Activated CD4-positive, alpha-beta memory T cell treated with anti-CD3 and anti-CD28 coated beads for 36 hours (primary cell): ENCODE results near the gene COQ4. TPM values are rescaled to one million over a fixed set of nuclear protein-coding genes. Genes with fewer than 3 reads are reported as not detected.

Source experiments
- CTCF ChIA-PET: fragments of 350-600 bp; sonication (Branson Sonifier 250); formaldehyde crosslinking; loops from one replicate; lab custom pipeline; 2021; ENCODE audit warnings: antibody characterized with exemption, inconsistent platforms; lab: Charles Lee
- POLR2A ChIA-PET: fragments of 350-600 bp; sonication (Branson Sonifier 250); formaldehyde crosslinking; loops from one replicate; lab custom pipeline; 2021; ENCODE audit warnings: antibody characterized with exemption; lab: Charles Lee
- DNase-seq: peaks from one replicate; pipeline ENCODE4 v3.0.0-alpha.2; 2020
- H3K27ac Mint-ChIP-seq: one replicate; pipeline ENCODE4 v1.8.0; 2021; ENCODE audit warnings: mixed read lengths
- H3K27me3 Mint-ChIP-seq: one replicate; pipeline ENCODE4 v1.8.0; 2021; ENCODE audit warnings: mixed read lengths
- H3K36me3 Mint-ChIP-seq: one replicate; pipeline ENCODE4 v1.8.0; 2021; ENCODE audit warnings: mixed read lengths
- H3K4me1 Mint-ChIP-seq: one replicate; pipeline ENCODE4 v1.8.0; 2021; ENCODE audit warnings: low read depth, mixed read lengths
- H3K4me3 Mint-ChIP-seq: one replicate; pipeline ENCODE4 v1.8.0; 2021; ENCODE audit warnings: mild to moderate bottlenecking, mixed read lengths
- H3K9me3 Mint-ChIP-seq: one replicate; pipeline ENCODE4 v1.8.0; 2021; ENCODE audit warnings: mixed read lengths
- intact Hi-C: fragments of 100-400 bp; cut with micrococcal nuclease; formaldehyde crosslinking; loops from one replicate; pipeline ENCODE4 v1.15.1; 2023
- total RNA-seq, 2 experiments: library from RNA; stranded (reverse); gene quantifications; one replicate each; pipeline ENCODE4 v1.2.3, GENCODE V29; 2021

COQ4 gene
- total RNA-seq, 2 experiments from 2014 or later: 33.0 to 35.5 TPM

DNA sequence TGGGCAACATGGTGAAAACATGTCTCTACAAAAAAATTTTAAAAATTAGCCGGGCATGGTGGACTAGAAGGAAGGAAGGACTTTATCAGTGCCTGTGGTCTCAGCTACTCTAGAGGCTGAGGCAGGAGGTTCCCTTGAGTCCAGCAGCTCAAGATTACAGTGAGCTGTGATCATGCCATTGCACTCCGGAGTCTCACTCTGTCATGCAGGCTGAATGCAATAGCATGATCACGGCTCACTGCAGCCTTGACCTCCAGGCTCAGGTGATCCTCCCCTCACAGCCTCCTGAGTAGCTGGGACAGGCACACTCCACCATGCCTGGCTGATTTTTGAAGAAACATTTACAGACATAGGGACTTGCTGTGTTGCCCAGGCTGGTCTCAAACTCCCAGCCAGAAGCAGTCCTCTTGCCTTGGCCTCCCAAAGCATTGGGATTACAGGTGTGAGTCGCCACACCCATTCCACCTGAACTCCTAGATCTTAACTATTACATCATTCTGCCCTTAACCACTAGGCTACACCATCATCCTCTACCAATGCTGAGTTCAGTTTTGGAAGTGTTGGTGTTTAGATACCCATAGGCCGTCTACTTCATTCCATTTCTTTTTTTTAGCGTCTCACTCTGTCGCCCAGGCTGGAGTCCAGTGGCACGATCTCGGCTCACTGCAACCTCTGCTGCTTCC, 46.5 kb downstream of the COQ4 start:
- intact Hi-C loops: no loop called here
- DNase-seq: no peak
- H3K27me3 Mint-ChIP-seq: no peaks in the 10 kb centered on the region
- H3K27ac Mint-ChIP-seq: no peak overlapping the region
- no peaks in the 10 kb centered on the region for H3K9me3 Mint-ChIP-seq
- H3K36me3 Mint-ChIP-seq: peaks cover 7% of the 10 kb centered on the region
- peaks cover 27% of the 10 kb centered on the region for H3K4me1 Mint-ChIP-seq
- ChIA-PET CTCF (interaction anchor here (3.1 to 3.7 kb wide), 2 partner anchors 28 to 74 kb away, joined by 8 to 12 read pairs; no protein-coding TSS in a partner anchor), POLR2A (no interaction called here)
- no peak overlapping the region for H3K4me3 Mint-ChIP-seq

DNA sequence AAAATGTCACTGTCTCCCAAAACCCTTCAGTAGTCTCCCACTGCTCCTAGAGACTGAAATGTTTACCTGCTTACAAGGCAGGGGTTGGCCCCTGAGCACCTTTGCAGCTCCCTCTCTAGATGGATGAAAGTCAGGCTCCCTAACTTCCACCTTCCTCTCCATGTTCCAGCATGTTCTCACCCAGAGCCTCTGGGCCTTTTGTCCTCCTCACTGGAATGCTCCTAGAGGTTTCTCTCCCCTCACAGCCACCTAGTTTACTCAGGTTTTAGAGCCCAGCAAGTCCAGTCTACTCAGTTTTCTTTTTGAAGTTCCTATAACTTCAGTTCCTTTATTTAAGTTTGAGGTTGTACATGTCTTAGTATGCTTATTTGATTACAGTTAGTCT, 47.7 kb downstream of the COQ4 start:
- peaks cover 27% of the 10 kb centered on the region for H3K4me1 Mint-ChIP-seq
- peaks cover 7% of the 10 kb centered on the region for H3K36me3 Mint-ChIP-seq
- no peaks in the 10 kb centered on the region for H3K9me3 Mint-ChIP-seq
- ChIA-PET CTCF (interaction anchor here (0.7 to 4.3 kb wide), 6 partner anchors 8 to 75 kb away, joined by 3 to 42 read pairs (median 9); partner anchors contain the start of gene CERCAM), POLR2A (interaction anchor here (0.8 to 1.6 kb wide), 4 partner anchors 8 to 448 kb away, joined by 3 to 6 read pairs (median 3); partner anchors contain the start of gene ENDOG)
- DNase-seq: no peak
- intact Hi-C loops: loop anchor here (2.0 to 5.0 kb wide), 6 partner anchors 30 to 532 kb away; partner anchors contain the start of genes COQ4, KYAT1, LRRC8A and ODF2
- no peaks in the 10 kb centered on the region for H3K27me3 Mint-ChIP-seq
- peak overlapping the region; percentile 93 for H3K27ac Mint-ChIP-seq
- H3K4me3 Mint-ChIP-seq: peak overlapping the region; percentile 99

DNA sequence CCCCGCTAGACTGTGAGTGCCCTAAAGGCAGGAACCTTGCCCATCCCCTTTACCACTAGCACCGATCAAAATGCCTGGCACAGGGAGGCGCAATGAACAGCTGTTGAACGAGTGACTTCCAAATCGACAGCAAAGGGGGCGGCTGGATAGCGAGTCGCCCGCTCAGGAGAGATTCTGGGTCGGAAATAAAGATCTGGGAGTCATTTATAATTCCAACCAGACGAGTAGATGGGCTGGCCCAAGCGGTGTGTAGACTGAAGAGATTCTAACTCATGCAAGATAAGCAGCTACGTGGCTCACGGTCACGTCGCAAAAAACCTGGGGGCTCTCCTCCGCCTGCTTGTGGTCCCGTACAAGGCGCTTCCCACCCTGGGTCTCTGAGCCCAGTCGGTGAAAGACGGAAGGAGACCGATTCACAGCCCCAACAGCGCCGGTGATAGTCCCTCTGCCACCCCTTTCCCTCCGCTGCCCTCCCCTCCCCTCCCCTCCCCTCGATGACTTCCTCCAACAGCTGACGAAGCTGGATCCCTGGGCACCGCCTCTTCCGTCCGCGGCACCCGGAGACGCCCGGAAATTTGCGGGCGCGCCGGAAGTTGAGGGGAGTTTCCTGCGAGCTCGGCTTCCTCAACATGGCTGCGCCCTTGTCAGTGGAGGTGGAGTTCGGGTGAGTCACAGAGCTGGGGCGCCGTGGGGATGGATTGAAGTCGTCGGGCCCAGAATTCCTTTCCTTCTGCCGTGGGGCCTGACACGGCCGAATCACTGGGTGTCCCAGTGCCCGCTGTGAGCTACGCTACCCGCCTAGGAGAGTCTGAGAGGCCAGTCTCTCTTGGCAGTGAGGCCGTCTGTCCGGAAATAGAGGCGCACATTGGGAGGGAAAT, 48.4 kb downstream of the COQ4 start, which contains the start of gene URM1:
URM1 (plus strand) TSS at position 623 of the 878 bp plus-strand sequence; CDS start at position 630, 7 bp downstream.
- ChIA-PET POLR2A (interaction anchor here (0.5 to 1.6 kb wide), 8 partner anchors 9 to 727 kb away, joined by 3 to 6 read pairs (median 3); partner anchors contain the start of genes COQ4, ENDOG and TRUB2), CTCF (interaction anchor here (1.0 to 4.3 kb wide), 7 partner anchors 9 to 76 kb away, joined by 3 to 42 read pairs (median 6); partner anchors contain the start of gene CERCAM)
- Mint-ChIP-seq H3K9me3 (no peaks in the 10 kb centered on the region), H3K4me1 (peaks cover 27% of the 10 kb centered on the region), H3K36me3 (peaks cover 7% of the 10 kb centered on the region), H3K4me3 (peak within 1 kb of the TSS; percentile 99), H3K27ac (peak within 1 kb of the TSS; percentile 93), H3K27me3 (no peaks in the 10 kb centered on the region)
- peak; percentile 98 for DNase-seq
- intact Hi-C loops: loop anchor here (1.0 to 5.0 kb wide), 7 partner anchors 30 to 532 kb away; partner anchors contain the start of genes COQ4, GLE1, KYAT1 and LRRC8A

DNA sequence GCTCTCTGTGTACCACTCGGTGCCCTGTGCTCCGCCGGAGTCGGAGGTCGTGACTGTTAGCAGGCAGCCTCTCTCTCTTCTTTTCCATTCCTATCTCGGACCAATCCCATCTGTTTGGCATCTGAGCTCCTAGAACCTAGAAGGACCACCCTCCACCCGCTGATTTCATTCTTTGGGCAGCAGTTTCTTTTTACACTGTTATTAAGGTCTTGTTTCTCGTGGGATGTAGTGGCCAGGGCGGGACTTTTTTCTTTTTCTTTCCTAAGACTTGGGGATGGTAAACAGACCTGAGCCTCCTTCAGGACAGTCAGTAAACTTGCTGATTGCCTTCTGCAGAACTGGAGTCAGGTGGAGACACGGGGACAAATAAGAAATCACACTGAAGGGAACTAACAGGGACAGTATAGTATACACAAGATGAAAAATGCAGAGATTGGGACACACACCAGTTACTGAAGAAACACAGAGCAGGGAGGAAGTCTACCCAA, 49.0 kb downstream of the COQ4 start:
- Mint-ChIP-seq H3K27me3 (no peaks in the 10 kb centered on the region), H3K9me3 (no peaks in the 10 kb centered on the region), H3K27ac (peak overlapping the region; percentile 93), H3K36me3 (peaks cover 7% of the 10 kb centered on the region), H3K4me3 (peak overlapping the region; percentile 99), H3K4me1 (peaks cover 27% of the 10 kb centered on the region)
- DNase-seq: no peak
- POLR2A ChIA-PET: interaction anchor here (1.0 to 1.5 kb wide), 5 partner anchors 9 to 446 kb away, joined by 3 to 6 read pairs (median 4); partner anchors contain the start of genes COQ4, ENDOG and TRUB2
- CTCF ChIA-PET: interaction anchor here (1.0 to 4.3 kb wide), 6 partner anchors 10 to 76 kb away, joined by 3 to 42 read pairs (median 9); partner anchors contain the start of gene CERCAM
- intact Hi-C loops: loop anchor here (1.0 to 5.0 kb wide), 7 partner anchors 31 to 531 kb away; partner anchors contain the start of genes COQ4, GLE1, KYAT1 and LRRC8A

DNA sequence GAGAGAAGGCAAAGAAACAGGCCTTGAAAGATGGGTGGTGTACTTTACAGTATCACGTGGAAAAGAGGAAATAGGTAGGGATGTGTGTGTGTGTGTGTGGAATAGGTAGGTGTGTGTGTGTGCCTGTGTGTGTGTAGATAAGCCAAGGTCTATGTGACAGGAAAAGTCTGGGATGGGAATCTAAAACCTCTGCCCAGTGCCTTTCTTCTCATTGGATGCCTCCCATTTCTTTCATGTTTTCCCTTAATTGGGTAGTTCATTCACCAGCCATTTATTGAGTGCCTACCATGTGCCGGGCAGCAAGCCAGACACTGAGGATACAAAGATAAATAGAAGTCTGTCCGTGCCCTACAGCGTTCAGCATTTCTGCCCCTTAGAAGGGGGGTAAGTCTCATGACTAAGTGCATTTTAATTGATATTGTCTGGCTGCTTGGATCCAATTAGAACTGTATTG, 49.6 kb downstream of the COQ4 start:
- POLR2A ChIA-PET: interaction anchor here (0.6 to 1.1 kb wide), 2 partner anchors 50 to 244 kb away, joined by 3 to 4 read pairs; partner anchors contain the start of genes COQ4 and TRUB2
- Mint-ChIP-seq H3K27ac (peak overlapping the region; percentile 93), H3K9me3 (no peaks in the 10 kb centered on the region), H3K4me3 (peak overlapping the region; percentile 99), H3K27me3 (no peaks in the 10 kb centered on the region), H3K4me1 (peaks cover 27% of the 10 kb centered on the region), H3K36me3 (peaks cover 8% of the 10 kb centered on the region)
- intact Hi-C loops: loop anchor here (5.0 kb wide), 1 partner anchor 510 kb away; the partner anchor contains the start of genes KYAT1 and LRRC8A
- no peak for DNase-seq
- CTCF ChIA-PET: interaction anchor here (1.0 to 4.3 kb wide), 4 partner anchors 10 to 77 kb away, joined by 3 to 42 read pairs (median 15); no protein-coding TSS in a partner anchor

DNA sequence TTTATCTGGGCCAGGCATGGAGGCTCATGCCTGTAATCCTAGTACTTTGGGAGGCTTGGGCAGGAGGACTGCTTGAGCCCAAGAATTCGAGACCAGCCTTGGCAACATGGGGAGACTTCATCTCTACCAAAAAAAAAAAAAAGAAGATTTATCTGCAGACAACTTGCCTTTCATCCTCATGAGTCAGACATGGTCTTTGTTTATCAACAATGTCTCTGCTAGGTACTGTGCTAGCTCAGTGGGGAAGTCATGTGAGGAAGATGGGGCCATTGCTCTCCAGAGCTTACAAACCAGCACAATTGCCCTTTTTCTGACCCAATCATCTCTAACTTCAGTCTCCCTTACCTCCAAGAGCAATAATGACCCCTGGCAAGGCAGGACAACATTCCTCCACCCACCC, 50.1 kb downstream of the COQ4 start:
- POLR2A ChIA-PET: interaction anchor here (0.6 kb wide), 1 partner anchor 244 kb away, joined by 3 read pairs; no protein-coding TSS in a partner anchor

DNA sequence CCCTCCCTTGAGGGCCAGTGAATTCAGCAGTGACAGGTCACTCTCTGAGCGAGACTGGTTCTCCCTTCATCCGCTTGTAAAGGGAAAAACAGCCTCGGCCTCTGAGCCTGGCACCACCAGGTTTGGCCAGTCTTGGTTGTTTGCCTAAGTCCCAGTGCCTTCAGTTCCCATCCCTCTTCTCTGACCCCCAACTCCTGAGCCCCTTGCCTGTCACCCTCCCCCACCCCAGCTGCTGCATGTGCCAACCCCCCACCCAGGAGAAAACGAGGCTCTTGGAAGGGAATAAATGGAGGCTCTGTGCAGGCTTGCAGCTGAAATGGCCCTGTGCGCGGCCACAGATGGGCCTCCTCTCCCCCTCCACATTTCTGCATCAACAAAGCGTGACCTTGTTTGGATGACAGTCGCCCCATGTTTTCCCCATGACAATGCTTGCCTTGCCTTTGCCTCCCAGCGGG, 51.6 kb downstream of the COQ4 start:
- peaks cover 14% of the 10 kb centered on the region for H3K36me3 Mint-ChIP-seq
- no peak overlapping the region for H3K4me3 Mint-ChIP-seq
- no peaks in the 10 kb centered on the region for H3K27me3 Mint-ChIP-seq
- no peaks in the 10 kb centered on the region for H3K9me3 Mint-ChIP-seq
- no peak for DNase-seq
- intact Hi-C loops: loop anchor here (5.0 kb wide), 1 partner anchor 508 kb away; the partner anchor contains the start of genes KYAT1 and LRRC8A
- CTCF ChIA-PET: interaction anchor here (4.3 kb wide), 1 partner anchor 12 kb away, joined by 42 read pairs; no protein-coding TSS in a partner anchor
- POLR2A ChIA-PET: no interaction called here
- peaks cover 27% of the 10 kb centered on the region for H3K4me1 Mint-ChIP-seq
- H3K27ac Mint-ChIP-seq: no peak overlapping the region

More for the DNA sequence above, 50.1 kb downstream of the COQ4 start:
- intact Hi-C loops: loop anchor here (5.0 kb wide), 1 partner anchor 510 kb away; the partner anchor contains the start of genes KYAT1 and LRRC8A
- no peak for DNase-seq
- Mint-ChIP-seq H3K36me3 (peaks cover 8% of the 10 kb centered on the region), H3K27ac (no peak overlapping the region), H3K4me3 (peak overlapping the region; percentile 99), H3K4me1 (peaks cover 27% of the 10 kb centered on the region), H3K9me3 (no peaks in the 10 kb centered on the region), H3K27me3 (no peaks in the 10 kb centered on the region)
- CTCF ChIA-PET: interaction anchor here (3.7 to 4.3 kb wide), 3 partner anchors 11 to 77 kb away, joined by 12 to 42 read pairs (median 18); no protein-coding TSS in a partner anchor

DNA sequence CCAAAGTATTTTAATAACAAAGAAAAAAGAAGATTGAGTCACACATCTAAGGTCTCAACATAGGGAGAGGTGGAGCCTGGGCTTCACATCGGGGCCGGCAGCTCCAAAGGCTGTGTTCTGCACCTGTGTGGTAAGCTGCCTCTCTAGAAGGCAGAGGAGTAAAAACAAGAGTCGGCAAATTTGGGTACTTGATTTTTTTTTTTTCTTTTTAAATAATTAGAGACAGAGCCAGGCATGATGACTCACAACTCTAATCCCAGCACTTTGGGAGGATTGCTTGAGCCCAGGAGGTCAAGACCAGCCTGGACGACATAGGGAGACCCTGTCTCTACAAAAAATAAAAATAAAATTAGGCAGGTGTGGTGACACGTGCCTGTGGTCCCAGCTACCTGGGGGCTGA, 53.2 kb downstream of the COQ4 start:
- intact Hi-C loops: no loop called here
- CTCF ChIA-PET: interaction anchor here (0.9 kb wide), 1 partner anchor 14 kb away, joined by 3 read pairs; no protein-coding TSS in a partner anchor
- no peaks in the 10 kb centered on the region for H3K9me3 Mint-ChIP-seq
- peaks cover 16% of the 10 kb centered on the region for H3K36me3 Mint-ChIP-seq
- no peak overlapping the region for H3K4me3 Mint-ChIP-seq
- no peak for DNase-seq
- POLR2A ChIA-PET: no interaction called here
- H3K27me3 Mint-ChIP-seq: no peaks in the 10 kb centered on the region
- peaks cover 20% of the 10 kb centered on the region for H3K4me1 Mint-ChIP-seq
- no peak overlapping the region for H3K27ac Mint-ChIP-seq

DNA sequence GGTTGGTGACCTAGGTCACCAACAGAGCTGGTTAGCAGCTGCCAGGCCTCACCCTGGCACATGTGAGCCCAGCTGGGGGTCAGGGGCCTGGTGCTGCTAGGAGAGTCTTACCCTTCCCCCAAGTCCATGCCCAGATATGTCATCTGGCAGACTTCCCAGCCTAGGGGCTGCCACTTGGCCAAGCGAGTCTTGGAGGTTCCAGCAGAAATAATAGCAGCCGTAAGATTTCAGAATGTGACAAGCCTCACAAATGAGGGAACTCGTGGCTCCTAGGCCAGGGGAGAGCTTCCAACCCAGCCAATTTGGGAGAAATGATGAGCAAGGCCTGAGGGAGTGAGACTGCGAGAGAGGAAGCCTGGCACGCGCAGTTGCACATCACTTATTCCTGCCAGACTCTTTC, 59.6 kb downstream of the COQ4 start:
- CTCF ChIA-PET: interaction anchor here (1.0 to 1.2 kb wide), 2 partner anchors 20 to 127 kb away, joined by 3 to 4 read pairs; no protein-coding TSS in a partner anchor

DNA sequence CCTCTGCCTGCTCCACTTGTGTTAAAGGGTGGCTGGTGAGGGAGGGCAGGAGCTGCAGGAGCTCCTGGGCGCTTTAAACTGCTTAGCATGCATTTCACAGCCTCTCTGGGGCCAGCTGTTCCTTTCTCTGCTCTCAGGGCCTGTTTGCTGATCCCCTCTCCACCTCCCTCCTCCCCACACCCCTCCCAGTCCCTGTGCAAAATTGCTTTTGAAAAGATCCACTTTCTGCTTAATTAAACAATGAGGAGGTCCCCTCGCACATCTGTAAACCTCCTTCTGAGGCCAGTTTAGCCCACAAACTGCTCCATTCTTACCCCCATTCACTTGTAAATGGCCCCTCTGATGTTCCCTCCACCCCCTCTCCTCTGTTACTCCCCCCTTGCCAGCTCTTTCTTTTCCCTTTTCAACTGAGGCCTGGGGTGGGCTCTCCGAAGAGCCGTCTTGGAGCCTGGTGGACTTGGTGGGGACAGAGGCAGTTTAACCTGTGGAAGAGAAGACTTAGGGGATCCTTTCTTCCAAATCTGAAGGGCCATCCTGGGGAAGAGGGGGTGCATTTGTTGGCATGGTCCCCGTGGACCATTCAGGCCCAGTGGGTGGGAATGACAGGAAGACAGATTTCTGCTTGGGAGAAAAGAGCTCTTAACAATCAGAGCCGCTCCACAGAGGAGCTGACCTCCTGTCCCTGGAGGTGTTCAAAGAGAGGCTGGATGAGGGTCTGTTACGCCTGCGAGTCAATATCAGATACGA, 60.5 kb downstream of the COQ4 start:
- Mint-ChIP-seq H3K27ac (no peak overlapping the region), H3K4me3 (no peak overlapping the region), H3K4me1 (no peaks in the 10 kb centered on the region), H3K36me3 (peaks cover 29% of the 10 kb centered on the region), H3K9me3 (no peaks in the 10 kb centered on the region), H3K27me3 (no peaks in the 10 kb centered on the region)
- POLR2A ChIA-PET: no interaction called here
- CTCF ChIA-PET: interaction anchor here (0.9 to 1.2 kb wide), 4 partner anchors 21 to 128 kb away, joined by 3 to 4 read pairs (median 4); partner anchors contain the start of gene ODF2
- intact Hi-C loops: no loop called here
- DNase-seq: no peak

More for the DNA sequence above, 59.6 kb downstream of the COQ4 start:
- Mint-ChIP-seq H3K4me3 (no peak overlapping the region), H3K4me1 (no peaks in the 10 kb centered on the region), H3K9me3 (no peaks in the 10 kb centered on the region), H3K27me3 (no peaks in the 10 kb centered on the region), H3K27ac (no peak overlapping the region), H3K36me3 (peaks cover 21% of the 10 kb centered on the region)
- POLR2A ChIA-PET: no interaction called here
- DNase-seq: no peak
- intact Hi-C loops: no loop called here
